ENCODE results near the gene TDRD7.

- no peak for TF ChIP-seq CTCF (IDR thresholded peaks at IDR 0.05)
- no peak for TF ChIP-seq POLR2A (IDR thresholded peaks at IDR 0.05)
Measured at GRCh38 chr9:97408562-97408961, 3.3 kb upstream of the TDRD7 start.

All from prostate gland (tissue), 2 donors.